Activated CD4-positive, alpha-beta T cell treated with anti-CD3 and anti-CD28 coated beads for 24 hours (primary cell): ENCODE results near the gene CFAP54.
"Not testable (repeated sequence)": the region's sequence is repeated elsewhere in the genome, so short reads cannot be mapped to it uniquely, and the experiment has no call there.

Experiments used
- DNase-seq, 2 donors: peaks; one replicate each; pipeline ENCODE4 v3.0.0-alpha.2; 2020; ENCODE audit warnings: low read depth in 2 of 2

CFAP54 gene

GRCh38 chr12:96623656-96624217 lies 134.4 kb downstream of the CFAP54 start:
- no peak for DNase-seq

GRCh38 chr12:96635844-96636243 lies 146.5 kb downstream of the CFAP54 start:
- no peak for DNase-seq

- no peak for DNase-seq
Observed at GRCh38 chr12:96636895-96637294, 147.5 kb downstream of the CFAP54 start.

- no peak for DNase-seq
Observed at GRCh38 chr12:96648923-96649322, 159.5 kb downstream of the CFAP54 start.

- DNase-seq = no peak
Observed at GRCh38 chr12:96652870-96653269, 163.5 kb downstream of the CFAP54 start.

GRCh38 chr12:96658075-96658474 lies 168.7 kb downstream of the CFAP54 start:
- no peak for DNase-seq

- DNase-seq = no peak
Observed at GRCh38 chr12:96669786-96670185, 180.4 kb downstream of the CFAP54 start.

GRCh38 chr12:96670334-96670899 lies 181.0 kb downstream of the CFAP54 start:
- DNase-seq = no peak

- DNase-seq = not testable (repeated sequence)
Observed at GRCh38 chr12:96675519-96675918, 186.1 kb downstream of the CFAP54 start.

- no peak for DNase-seq
Observed at GRCh38 chr12:96677363-96677762, 188.0 kb downstream of the CFAP54 start.

- no peak for DNase-seq
Observed at GRCh38 chr12:96687719-96688118, 198.3 kb downstream of the CFAP54 start.

- DNase-seq = no peak
Observed at GRCh38 chr12:96698521-96698920, 209.1 kb downstream of the CFAP54 start.

- DNase-seq = no peak
Observed at GRCh38 chr12:96698965-96699364, 209.6 kb downstream of the CFAP54 start.

- no peak for DNase-seq
Observed at GRCh38 chr12:96701856-96702255, 212.5 kb downstream of the CFAP54 start.

GRCh38 chr12:96710127-96710745 lies 220.9 kb downstream of the CFAP54 start:
- DNase-seq = no peak

GRCh38 chr12:96711364-96711763 lies 222.0 kb downstream of the CFAP54 start:
- no peak for DNase-seq

GRCh38 chr12:96714199-96714598 lies 224.8 kb downstream of the CFAP54 start:
- DNase-seq = no peak

GRCh38 chr12:96719660-96720362 lies 230.4 kb downstream of the CFAP54 start:
- no peak for DNase-seq

GRCh38 chr12:96720363-96720705 lies 231.0 kb downstream of the CFAP54 start:
- DNase-seq = no peak

- not testable (repeated sequence) for DNase-seq
Observed at GRCh38 chr12:96729466-96729865, 240.1 kb downstream of the CFAP54 start.

- no peak for DNase-seq
Observed at GRCh38 chr12:96729886-96730285, 240.5 kb downstream of the CFAP54 start.

- no peak for DNase-seq
Observed at GRCh38 chr12:96743606-96744005, 254.2 kb downstream of the CFAP54 start.

- no peak for DNase-seq
Observed at GRCh38 chr12:96749999-96750398, 260.6 kb downstream of the CFAP54 start.
